Activated CD8-positive, alpha-beta memory T cell treated with anti-CD3 and anti-CD28 coated beads for 24 hours (primary cell): ENCODE data around the gene PDZD7.

Experiments used
- DNase-seq: peaks from one replicate; pipeline ENCODE4 v3.0.0-alpha.2; 2020

Gene PDZD7

DNA sequence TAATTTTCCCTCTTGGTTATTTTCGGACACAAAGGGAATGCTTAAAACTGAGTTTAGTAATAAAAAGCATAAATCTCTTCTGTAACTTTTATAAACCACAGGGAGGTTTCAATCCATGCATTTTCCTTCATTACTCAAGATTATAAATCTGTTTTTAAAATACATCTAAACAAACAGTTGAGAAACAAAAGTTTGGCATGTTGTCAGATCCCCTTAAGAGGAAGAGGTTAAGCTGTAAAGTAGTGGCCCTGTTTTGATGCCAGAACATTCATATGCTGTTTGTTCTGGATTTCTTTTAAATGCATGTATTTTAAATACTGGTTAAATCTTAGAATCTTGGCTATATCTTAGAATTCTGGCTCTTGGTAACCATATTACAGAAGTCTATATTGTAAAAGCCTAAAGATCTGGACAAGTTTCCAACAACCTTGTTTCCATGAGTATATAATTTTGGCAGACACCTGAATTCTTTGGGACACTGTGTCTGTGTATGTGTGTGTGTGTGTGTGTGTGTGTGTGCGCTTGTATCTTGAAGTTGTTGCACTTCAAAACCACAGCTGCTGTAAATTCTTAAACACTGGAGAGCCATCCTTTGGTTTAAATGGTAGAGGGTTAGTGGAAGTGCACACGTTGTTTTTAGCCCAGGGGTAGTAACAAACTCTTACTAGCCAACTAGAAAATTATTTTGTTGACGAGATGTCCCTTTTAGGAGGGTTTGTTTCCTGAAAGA, 68.4 kb downstream of the PDZD7 start:
- no peak for DNase-seq

GRCh38 chr10:100960251-100960650, 70.7 kb downstream of the PDZD7 start:
- DNase-seq = no peak
